HK-2 (cell line): ENCODE measurements around the gene PRKG1.
"Not testable (repeated sequence)": the region's sequence is repeated elsewhere in the genome, so short reads cannot be mapped to it uniquely, and the experiment has no call there.

Experiments
- DNase-seq: peaks from one replicate; pipeline ENCODE4 v3.0.0-alpha.2; 2018; ENCODE audit not compliant: unreplicated experiment

PRKG1 gene

GRCh38 chr10:51993475-51993874, 919.2 kb downstream of the PRKG1 start:
- no peak for DNase-seq

DNA sequence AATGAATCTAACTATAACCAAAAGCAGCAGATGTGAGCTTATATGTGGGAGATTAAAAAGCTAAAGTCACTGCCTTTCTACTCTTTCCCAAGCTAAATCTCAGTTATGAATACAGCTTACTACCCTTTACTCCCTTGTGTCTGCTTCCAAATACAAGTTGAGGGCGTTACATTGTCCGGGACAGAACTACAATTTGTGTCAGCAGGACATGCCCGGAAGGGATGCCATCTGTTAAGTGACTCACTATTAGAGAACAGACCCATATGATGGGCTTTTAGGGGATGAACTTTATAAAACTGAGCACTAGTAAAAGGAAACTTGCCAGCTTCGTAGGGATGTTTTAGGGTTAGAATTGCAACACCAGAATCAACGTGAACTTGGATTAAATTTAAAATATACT, 924.8 kb downstream of the PRKG1 start:
- DNase-seq = no peak

- no peak for DNase-seq
Measured at GRCh38 chr10:52004342-52004949, 930.2 kb downstream of the PRKG1 start.

DNA sequence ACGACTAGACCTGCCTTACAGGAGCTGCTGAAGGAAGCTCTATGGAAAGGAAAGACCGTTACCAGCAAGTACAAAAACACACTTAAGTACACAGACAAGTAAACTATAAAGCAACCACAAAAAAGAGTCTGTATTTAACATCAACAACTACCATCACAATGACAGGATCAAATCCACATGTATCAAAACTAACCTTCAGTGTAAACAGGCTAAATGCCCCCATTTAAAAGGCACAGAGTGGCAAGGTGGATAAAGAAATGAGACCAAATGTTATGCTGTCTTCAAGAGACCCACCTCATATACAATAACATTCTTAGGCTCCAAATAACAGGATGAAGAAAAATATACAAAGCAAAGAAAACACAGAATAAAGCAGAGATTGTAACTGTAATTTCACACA, 932.8 kb downstream of the PRKG1 start:
- DNase-seq = no peak

DNA sequence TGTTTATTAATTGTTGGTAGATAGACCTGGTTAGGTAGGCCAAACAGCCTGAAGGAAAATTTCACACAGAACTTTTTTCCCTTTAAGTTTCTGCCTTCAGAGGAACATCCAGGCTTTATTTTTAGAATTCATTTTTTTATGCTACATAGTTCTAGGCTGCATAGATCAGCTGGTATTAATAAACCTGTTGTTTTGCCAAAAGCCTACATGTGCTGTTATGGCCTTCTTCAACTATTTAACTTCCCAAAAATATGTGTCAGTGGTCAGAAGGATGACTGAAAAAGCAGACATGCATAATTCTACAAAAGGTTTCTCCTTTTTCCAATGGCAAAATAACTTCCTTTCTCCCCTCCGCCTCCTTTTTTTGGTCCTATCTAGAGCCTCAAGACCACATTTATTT, 936.8 kb downstream of the PRKG1 start:
- no peak for DNase-seq

GRCh38 chr10:52019077-52019555, 944.8 kb downstream of the PRKG1 start:
- no peak for DNase-seq

DNA sequence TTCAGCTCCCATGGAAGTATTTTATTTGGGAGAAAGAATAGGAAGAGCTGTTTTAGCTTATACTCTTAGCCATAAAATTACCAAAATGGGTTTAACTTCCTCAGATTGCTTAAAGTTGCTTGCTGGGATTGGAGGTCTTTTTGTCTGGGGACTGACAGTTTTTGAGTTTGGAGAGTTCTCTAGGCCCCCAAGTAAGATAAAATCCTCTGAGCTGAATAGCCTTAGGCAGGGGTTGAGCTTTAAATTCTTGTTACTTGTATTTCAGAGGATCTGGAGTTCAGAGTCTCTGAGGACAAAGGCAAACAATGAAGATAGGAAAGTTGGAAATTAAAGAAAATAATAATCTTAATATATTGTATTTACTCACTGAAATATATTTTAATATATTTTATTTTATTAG, 945.4 kb downstream of the PRKG1 start:
- no peak for DNase-seq

DNA sequence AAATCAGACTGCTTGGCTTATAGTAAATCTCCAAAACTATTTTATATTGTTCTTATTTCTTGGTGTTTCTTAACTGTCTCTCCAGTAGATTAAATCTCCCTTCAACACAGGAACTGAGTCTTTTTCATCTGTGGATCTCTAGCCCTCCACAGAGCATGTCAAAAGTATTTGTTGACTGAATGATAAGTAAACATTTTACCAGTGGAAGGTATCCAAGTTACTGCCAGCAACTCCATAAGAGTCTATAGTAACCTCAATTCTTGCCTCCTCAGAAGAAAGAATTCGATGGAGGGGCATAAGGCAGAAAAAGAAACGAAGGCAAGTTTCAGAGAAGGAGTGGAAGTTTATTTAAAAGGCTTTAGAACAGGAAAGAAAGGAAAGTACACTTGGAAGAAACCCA, 945.9 kb downstream of the PRKG1 start:
- no peak for DNase-seq

- no peak for DNase-seq
Measured at GRCh38 chr10:52020702-52021101, 946.4 kb downstream of the PRKG1 start.

DNA sequence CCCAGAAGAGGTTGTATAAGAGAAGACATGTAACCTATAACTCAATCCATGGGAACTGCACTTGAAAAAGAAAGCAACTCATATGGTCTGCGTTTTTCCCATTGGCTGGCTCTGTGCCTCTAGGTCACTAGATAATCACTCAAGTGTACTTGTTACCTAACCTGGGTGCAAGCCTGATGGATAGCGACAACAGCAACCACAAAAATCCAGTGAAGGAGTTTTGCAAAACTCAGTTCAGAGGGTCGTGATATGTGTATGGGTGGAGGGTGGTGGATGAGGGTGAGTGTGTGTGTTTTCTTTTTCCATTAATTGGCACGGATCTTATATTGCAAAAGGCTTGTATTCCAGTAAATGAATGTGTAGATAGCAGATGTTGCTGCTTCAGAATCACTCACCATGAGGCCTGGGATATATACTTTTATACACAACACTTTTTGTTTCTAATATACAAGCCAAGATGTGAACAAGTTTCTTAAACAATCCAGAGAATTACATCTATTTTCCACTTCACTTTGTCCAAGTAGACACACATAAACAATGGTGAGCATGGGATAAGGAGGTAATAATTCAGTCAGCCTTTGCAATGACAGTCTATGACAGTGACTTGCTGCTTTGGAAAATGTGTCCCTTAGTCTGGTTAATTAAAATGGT, 952.9 kb downstream of the PRKG1 start:
- no peak for DNase-seq

DNA sequence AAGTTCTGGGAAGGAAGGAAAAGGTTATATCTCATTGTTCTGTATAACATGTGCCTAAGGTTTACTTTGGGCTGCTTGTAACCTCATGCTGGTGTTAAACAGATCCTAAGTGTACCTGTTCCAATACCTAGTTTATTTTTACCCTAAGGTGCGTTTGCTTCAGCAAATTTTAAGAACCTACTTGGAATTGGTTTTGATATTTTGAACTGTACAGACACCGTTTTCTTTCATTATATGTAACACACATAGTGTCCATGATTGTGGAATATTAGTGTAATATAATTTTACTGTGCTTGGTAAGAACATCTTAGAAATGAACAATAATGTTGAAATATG, 954.2 kb downstream of the PRKG1 start:
- DNase-seq = no peak

- DNase-seq = no peak
Measured at GRCh38 chr10:52029628-52030027, 955.3 kb downstream of the PRKG1 start.

DNA sequence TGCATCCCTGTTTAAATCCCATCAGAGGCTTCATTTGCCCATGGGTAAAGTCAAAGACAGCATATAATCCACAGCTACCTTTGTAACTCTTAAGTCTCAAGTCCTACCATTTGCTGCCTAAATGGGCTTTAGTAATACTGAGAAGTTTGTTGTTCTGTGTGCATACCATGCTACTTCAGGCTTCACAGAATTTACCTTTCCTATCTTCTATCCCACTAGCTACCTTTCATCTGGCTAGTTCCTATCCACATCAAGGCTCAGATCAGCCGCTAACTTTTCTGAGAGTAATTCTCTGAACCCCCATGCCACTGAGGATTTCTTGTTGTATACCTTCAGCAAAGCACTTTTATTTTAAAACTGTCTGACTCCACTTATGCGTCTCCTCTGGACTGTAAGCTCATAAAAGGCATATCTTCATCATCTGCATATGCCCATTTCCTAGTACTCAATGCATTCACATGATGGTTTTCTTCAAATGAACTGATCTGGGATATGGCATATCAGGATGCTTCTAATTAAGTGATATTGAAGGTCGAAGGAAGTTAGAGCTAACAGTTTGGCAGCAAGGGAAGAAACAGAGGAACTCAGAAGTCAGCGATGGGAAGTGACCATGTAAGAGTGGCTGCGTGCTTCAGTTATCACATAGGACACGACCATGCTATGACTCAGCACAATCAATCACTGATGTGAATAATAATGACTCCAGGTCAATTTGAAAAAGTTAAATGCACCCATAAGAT, 955.9 kb downstream of the PRKG1 start:
- no peak for DNase-seq

GRCh38 chr10:52030975-52031374, 956.7 kb downstream of the PRKG1 start:
- no peak for DNase-seq

- no peak for DNase-seq
Measured at GRCh38 chr10:52031771-52032170, 957.5 kb downstream of the PRKG1 start.

DNA sequence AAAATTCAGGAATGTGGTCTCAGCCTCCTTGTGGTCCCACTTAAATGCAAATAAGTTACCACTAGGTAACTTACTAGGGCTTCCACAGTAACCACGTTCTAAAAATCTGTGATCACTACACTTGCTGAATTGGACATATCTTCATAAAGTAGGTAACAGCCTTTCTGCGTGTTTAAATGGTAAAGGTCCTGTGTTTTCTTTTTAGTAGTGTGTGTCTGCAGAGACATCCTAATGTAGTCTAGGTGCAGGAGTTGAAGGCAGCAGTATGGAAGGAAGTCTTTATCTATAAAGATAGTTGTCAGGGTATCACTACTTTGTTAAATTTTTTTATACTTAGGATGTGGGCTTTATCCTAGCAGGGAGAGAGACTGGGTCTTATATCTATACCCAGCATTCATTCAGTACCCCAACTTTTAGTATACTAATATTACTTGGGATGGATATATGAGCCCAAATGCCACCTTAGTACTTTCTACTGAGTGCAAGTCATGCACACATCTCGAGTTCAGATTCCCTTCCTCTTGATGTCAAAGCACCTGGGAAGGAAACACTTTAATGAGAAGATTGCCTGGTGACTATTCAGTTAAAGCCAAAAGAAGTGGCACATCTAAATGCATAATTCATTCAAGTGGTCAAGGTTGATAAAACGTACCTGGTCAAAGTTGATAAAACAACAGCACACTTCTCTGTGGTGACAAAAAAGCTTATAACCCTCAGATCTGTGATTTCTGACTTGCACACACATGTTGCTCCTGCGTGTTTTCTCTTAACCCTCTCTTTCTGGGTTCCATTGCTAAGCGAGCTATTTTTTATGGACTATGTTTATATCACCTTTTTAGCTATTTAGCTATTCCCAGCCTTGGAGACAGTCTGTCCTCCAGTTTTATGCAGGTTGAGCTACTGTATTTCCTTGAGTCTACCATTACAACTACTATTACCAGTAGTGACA, 958.7 kb downstream of the PRKG1 start:
- no peak for DNase-seq

- not testable (repeated sequence) for DNase-seq
Measured at GRCh38 chr10:52039002-52039793, 964.9 kb downstream of the PRKG1 start.

- DNase-seq = no peak
Measured at GRCh38 chr10:52040486-52040885, 966.2 kb downstream of the PRKG1 start.

DNA sequence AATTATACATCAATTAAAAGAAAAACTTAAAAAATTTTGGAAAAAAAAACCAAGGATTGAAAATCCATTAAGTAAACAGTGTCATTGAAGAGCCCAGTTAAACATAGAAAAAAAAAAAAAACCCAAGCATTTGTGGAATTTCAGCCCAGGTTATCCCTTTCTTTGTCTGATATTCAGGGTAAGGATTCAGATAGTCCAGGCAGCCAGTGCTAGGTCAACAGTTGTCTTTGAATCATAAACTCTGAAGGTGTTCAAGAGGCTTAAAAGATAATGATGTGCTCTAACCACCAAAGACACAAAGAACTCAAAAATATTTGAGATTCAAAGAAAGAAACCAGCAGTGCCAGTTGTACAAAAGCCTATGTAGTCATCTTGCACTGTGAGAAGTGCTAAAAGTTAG, 969.5 kb downstream of the PRKG1 start:
- no peak for DNase-seq

DNA sequence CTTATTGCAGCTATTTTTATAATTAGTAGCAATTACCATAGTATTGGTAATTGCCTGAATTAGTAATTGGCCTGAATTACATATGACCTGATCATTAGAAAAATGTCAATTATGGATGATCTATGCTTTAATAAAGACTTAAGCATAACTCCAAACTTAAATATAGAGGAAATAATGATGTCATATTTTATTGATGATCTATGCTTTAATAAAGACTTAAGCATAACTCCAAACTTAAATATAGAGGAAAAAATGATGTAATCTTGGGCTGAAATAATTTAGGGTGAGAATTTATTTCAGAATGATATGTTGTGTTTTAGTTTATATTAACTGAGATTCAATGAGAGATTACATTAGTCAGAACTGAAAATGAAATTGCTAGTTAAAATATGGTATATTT, 973.8 kb downstream of the PRKG1 start:
- DNase-seq = no peak

- no peak for DNase-seq
Measured at GRCh38 chr10:52050429-52051047, 976.3 kb downstream of the PRKG1 start.
